K562 (cell line): ENCODE results near the gene ARPC2. TPM values are rescaled to one million over a fixed set of nuclear protein-coding genes. Genes with fewer than 3 reads are reported as not detected.

Experiments
- CTCFL ChIP-seq: IDR thresholded peaks from 2 replicates; pipeline ENCODE4 v1.6.1; 2011; ENCODE audit warnings: borderline replicate concordance, low read depth, mild to moderate bottlenecking, moderate library complexity, low read length; ENCODE audit not compliant: insufficient read depth, poor library complexity, severe bottlenecking
- EGR1 ChIP-seq: fragments of 450-650 bp; conservative IDR thresholded peaks from 2 replicates; pipeline ENCODE4 v1.6.1; 2017; ENCODE audit warnings: mild to moderate bottlenecking
- KLF16 ChIP-seq: IDR thresholded peaks from 2 replicates; pipeline ENCODE4 v1.6.1; 2016; ENCODE audit warnings: antibody characterized with exemption
- SPI1 ChIP-seq: IDR thresholded peaks from 2 replicates; pipeline ENCODE4 v1.6.1; 2011; ENCODE audit warnings: low read depth, low read length, control low read depth, borderline replicate concordance
- ZBTB7A ChIP-seq: IDR thresholded peaks from 2 replicates; pipeline ENCODE4 v1.6.1; 2011; ENCODE audit warnings: low read depth, mild to moderate bottlenecking, low read length, moderate library complexity, borderline replicate concordance; ENCODE audit not compliant: control insufficient read depth
- ZNF217 ChIP-seq: sonication (generic); formaldehyde crosslinking; IDR thresholded peaks from 2 replicates; pipeline ENCODE4 v1.8.0; 2022; ENCODE audit warnings: mild to moderate bottlenecking, missing genetic modification reagents
- polyA plus RNA-seq, 8 experiments: library from polyadenylated mRNA; depleted of rRNA in 4 of 8; stranded (reverse) in 5 of 8; unstranded in 3 of 8; fragments of >200 nt; fragmentation: Nextera tagmentation in 2 of 8; fragmentation: Illumina TruSeq in 1 of 8; extraction: Ambion mirVana in 2 of 8; extraction: Trizol in 1 of 8; gene quantifications; 2 replicates each; pipeline versions ENCODE4 v1.2.1 to v1.2.3, GENCODE V29; 2011 to 2014; ENCODE audit warnings: inconsistent platforms in 1 of 8, missing spikeins in 1 of 8
- total RNA-seq, 7 experiments: library from RNA; depleted of rRNA in 6 of 7; stranded (reverse); fragments of >200 nt in 6 of 7; fragmentation: Illumina TruSeq in 2 of 7; extraction: Trizol in 2 of 7; gene quantifications; 2 replicates each; pipeline versions ENCODE4 v1.2.1 to v1.2.3, GENCODE V29; 2011 to 2021; ENCODE audit warnings: low replicate concordance in 1 of 7

ARPC2 gene
- total and polyA plus RNA-seq, 9 of the 15 experiments (the other 6 are each of a cell fraction or from before 2014, with no cell fraction given): 81.9 to 187 (median 103) TPM

GRCh38 chr2:218257390-218257981 is 40.5 kb downstream of the ARPC2 start (continued):
- TF ChIP-seq CTCFL: peak; percentile 76
- TF ChIP-seq SPI1: peak; percentile 44; the same call in 1 of the 2 replicates
- TF ChIP-seq ZBTB7A: no peak
- peak; percentile 56 for TF ChIP-seq EGR1
- TF ChIP-seq KLF16: peak; percentile 25; the same call in 1 of the 2 replicates
- no peak for TF ChIP-seq ZNF217 (CRISPR knock-in tag)
- TF ChIP-seq, all 486 proteins: peak for 9
